Measurements from ENCODE around the gene FAM186B. TPM values are rescaled to one million over a fixed set of nuclear protein-coding genes. Genes with fewer than 3 reads are reported as not detected.
A peak's percentile ranks its signal among the peaks of the same experiment; 100 is the strongest.

FAM186B gene
- total RNA-seq, 4 donors from 2014 or later: 0.35 to 1.0 TPM; not detected in 2

GRCh38 chr12:49559011-49559675 is 46.3 kb downstream of the FAM186B start:
- H3K9me3 ChIP-seq: no peaks in the 10 kb centered on the region
- no peak overlapping the region for H3K4me3 ChIP-seq
- H3K36me3 ChIP-seq: peaks cover 0 to 78% (median 0%) of the 10 kb centered on the region in 3 donors
- H3K27me3 ChIP-seq: no peaks in the 10 kb centered on the region
- TF ChIP-seq POLR2A (IDR thresholded peaks at IDR 0.05): no peak
- TF ChIP-seq CTCF (IDR thresholded peaks at IDR 0.05): no peak
- H3K4me1 ChIP-seq: no peaks in the 10 kb centered on the region
- peak in 1 of 3 donors; percentile 44 for DNase-seq
- H3K27ac ChIP-seq: no peak overlapping the region

GRCh38 chr12:49558526-49558925 is 46.9 kb downstream of the FAM186B start:
- no peak for DNase-seq
- H3K9me3 ChIP-seq: no peaks in the 10 kb centered on the region
- peaks cover 0 to 72% (median 0%) of the 10 kb centered on the region in 3 donors for H3K36me3 ChIP-seq
- TF ChIP-seq POLR2A (IDR thresholded peaks at IDR 0.05) (no peak), CTCF (IDR thresholded peaks at IDR 0.05) (no peak)
- H3K27me3 ChIP-seq: no peaks in the 10 kb centered on the region
- no peaks in the 10 kb centered on the region for H3K4me1 ChIP-seq
- no peak overlapping the region for H3K4me3 ChIP-seq
- no peak overlapping the region for H3K27ac ChIP-seq

GRCh38 chr12:49557917-49558215 is 47.6 kb downstream of the FAM186B start:
- DNase-seq: peak in 1 of 3 donors; percentile 41
- H3K4me3 ChIP-seq: no peak overlapping the region
- H3K27me3 ChIP-seq: no peaks in the 10 kb centered on the region
- H3K9me3 ChIP-seq: no peaks in the 10 kb centered on the region
- no peaks in the 10 kb centered on the region for H3K4me1 ChIP-seq
- H3K27ac ChIP-seq: no peak overlapping the region
- H3K36me3 ChIP-seq: peaks cover 0 to 65% (median 0%) of the 10 kb centered on the region in 3 donors
- TF ChIP-seq POLR2A (IDR thresholded peaks at IDR 0.05) (no peak), CTCF (IDR thresholded peaks at IDR 0.05) (no peak)

GRCh38 chr12:49557187-49557916 is 48.1 kb downstream of the FAM186B start:
- TF ChIP-seq POLR2A (IDR thresholded peaks at IDR 0.05): no peak
- no peak for TF ChIP-seq CTCF (IDR thresholded peaks at IDR 0.05)
- peak in 1 of 3 donors; percentile 45 for DNase-seq
- Histone ChIP-seq H3K27ac (no peak overlapping the region), H3K9me3 (no peaks in the 10 kb centered on the region), H3K4me3 (no peak overlapping the region), H3K27me3 (no peaks in the 10 kb centered on the region), H3K4me1 (no peaks in the 10 kb centered on the region), H3K36me3 (peaks cover 0 to 60% (median 0%) of the 10 kb centered on the region in 3 donors)

DNA sequence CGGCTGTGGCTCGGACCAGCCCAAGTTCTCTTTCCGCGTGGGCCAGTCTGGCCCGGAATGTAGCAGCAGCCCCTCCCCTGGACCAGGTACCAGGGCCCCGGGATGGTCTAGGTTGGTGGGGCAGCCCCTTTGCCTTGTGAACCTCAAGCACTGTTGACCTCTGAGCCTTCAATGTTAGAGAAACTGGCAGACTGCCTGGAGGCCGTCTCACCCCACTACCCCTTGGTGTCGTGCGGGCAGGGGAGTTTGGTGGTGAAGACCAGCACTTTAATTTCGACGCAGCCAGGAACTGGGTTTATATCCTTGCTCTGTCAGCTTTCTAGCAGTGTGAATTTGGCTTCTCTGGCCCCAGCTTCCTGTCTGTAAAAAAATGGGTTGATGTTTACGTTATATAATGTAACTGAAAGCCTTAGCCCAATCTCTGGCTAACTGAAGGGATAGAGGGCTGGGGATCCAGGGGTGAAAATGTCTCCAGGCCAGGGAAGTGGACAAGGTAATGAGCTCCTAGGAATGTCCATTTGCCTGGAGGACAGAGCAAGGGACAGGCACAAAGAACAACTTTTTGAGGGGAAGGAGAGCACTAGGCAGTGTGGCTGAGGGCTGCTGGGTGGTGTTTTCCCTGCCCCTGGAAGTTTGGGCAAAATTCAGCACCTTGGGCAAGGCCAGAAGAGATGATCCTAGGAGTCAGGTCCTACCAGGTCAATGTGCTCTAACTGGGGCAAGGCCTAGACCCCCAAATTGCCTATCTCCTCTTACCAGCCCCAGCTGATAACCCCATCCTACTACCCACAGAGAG is 48.9 kb downstream of the FAM186B start:
- no peak overlapping the region for H3K27ac ChIP-seq
- no peak overlapping the region for H3K4me3 ChIP-seq
- no peaks in the 10 kb centered on the region for H3K27me3 ChIP-seq
- no peak for DNase-seq
- peaks cover 0 to 53% (median 0%) of the 10 kb centered on the region in 3 donors for H3K36me3 ChIP-seq
- no peaks in the 10 kb centered on the region for H3K4me1 ChIP-seq
- TF ChIP-seq CTCF (IDR thresholded peaks at IDR 0.05): no peak
- TF ChIP-seq POLR2A (IDR thresholded peaks at IDR 0.05): no peak
- H3K9me3 ChIP-seq: no peaks in the 10 kb centered on the region

Measured in Peyer's patch (tissue), 4 donors.